ENCODE measurements around the gene ABR.
"Not testable (repeated sequence)": the region's sequence is repeated elsewhere in the genome, so short reads cannot be mapped to it uniquely, and the experiment has no call there.

ABR gene

DNA sequence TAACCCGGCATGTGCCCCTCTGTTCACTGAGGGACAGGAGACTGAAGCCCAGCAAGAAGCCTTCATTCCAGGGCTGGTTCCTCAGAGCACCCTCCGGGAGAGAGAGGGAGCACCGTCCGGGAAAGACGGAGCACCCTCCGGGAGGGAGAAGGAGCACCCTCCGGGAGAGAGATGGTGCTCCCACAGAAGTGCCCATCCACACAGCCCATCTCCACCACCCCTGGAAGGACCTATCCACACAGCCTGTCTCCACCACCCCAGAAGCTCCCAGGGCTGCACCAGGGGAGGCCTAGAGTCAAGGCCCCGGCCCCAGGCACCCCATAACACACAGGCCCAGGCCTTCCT, 88.6 kb downstream of the ABR start:
- DNase-seq, result no peak

DNA sequence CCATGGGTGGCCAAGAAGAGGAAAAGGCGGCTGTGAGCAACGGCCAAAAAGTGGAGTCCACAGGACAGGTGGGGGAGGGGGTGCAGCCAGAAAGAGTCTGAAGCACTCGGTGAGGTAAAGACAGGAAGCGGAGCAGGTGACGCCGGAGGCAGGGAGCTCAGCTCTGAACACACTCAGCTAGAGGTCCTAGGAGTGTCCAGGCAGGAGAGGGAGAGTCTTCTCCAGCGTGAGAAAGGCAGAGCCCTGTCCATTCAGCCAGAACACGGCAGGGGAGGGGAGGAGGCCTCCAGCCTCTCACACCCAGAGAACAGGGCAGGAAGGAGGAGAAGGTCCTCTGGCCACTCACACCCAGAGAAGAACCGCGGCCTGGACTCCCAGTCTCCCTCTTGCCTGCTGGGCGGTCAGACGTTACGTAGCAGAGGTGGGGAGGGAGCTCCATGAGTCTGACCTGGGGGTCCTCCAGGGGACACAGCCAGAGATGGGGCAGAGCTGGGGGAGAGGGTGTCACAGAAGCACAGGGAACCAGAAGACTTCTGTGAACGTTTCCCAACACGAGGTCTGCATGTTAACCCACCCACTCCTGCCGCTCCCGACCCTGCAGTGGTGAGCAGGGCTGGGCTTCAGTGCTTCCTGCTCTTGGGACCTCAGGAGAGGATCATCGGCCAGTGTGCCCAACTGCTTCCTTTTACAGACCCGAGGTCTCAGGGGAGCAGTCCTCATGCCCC, 89.2 kb downstream of the ABR start:
- DNase-seq, result no peak

DNA sequence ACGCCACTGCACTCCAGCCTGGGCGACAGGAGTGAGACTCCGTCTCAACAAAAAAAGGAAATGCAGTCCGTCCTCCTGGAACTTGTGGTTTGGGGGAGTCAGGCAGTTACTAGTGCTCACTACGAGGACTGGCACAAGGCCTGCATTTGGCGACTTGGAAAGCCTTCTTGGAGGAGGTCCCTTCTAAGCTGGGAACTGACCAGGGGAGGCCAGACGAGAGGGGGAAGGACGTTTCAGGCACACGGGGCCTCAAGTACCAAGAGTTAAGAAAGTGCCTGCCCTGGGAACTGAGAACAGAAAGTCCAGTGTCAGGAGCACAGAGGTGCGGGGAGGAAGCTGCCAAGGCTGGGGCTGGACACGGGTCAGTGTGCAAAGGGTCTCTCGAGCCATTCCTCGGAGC, 89.9 kb downstream of the ABR start:
- DNase-seq, result no peak

DNA sequence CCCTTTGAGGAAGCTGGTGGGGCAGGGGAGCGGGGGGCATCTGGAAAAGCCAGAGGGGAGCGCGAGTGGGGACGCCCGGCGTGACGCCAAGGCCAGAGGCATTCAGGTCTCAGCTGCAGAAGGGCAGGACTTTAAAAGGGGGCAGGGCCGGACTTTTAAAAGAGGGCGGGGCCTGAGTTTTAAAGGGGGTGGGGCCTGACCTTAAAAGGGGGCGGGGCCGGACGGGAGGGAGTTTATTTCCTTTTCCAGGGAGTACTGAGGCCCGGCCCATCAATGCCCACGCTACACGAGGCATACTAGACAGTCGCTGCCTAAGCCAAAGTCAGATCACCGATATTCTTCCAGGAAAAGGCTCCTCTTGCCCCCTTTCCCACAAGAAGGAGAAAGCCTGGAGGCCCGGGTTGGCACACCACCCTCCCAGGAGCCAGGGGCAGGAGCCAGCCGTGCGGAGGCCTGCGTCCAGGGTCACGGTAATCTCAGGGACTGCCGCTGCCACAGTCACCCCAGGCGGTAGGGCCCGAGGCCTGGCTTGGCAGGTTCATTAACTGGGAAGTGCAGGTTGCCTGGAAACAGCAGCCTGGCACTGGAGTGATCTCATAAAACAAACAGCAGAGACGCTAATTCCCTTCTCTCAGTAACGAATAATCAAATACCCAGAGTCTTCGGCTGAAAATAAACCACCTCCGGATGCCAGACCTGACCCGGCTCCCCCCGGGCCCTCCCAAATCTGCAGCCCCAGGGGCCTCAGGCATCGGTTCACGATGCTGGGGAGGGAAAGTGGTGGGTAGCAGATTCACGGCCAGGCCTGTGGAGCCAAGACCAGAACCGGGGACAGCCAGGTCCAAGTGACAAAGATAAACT, 92.2 kb downstream of the ABR start:
- no peak for DNase-seq

DNA sequence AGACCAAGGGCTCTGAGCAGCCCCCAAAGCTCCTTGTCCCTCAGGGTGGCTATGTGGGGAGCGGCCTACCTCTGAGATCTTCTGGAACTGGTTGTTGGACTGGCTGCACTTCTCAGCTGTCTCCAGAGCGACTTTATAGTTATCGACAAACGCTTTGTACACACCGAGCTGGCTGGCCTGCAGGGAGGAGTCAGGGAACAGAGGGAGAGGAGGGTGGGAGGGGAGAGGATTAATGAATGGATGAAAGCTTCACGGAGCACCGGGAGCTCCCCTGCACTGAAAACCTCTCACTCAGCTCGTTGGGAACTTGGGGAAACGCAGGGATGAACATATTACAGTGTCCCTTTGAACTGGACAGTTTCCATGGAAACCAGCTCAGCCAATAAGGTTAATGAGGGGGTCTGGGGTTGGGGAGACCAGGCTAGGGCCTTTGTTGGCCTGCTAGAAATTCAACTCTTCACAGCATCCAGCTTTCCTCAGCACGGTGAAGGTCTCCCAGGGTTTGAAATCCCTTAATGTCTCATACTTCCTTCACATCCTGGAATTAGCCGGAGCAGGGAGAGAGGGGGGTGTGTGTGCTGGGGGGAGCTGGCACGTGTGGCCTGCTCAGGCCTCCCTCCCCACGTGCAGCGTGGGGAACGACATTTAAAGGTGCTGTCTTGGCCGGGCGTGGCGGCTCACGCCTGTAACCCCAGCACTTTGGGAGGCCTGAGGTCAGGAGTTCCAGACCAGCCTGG, 96.2 kb downstream of the ABR start:
- DNase-seq, result no peak

DNA sequence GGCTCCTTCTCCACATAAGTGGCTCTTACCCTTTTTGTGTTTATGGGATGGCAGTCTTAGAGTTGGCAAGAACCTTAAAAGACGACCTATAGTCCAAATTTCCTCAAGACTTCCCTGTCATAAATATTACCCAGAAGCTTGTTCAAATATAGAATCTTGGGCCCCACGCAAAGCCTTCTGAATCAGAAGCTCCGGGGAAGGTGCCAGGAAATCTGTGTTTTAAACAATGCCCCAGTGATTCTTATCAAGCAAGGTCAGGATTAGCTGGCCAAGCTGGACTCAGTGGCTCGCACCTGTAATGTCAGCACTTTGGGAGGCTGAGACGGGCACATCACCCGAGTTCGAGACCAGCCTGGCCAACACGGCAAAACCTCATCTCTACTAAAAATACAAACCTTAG, 97.2 kb downstream of the ABR start:
- no peak for DNase-seq

DNA sequence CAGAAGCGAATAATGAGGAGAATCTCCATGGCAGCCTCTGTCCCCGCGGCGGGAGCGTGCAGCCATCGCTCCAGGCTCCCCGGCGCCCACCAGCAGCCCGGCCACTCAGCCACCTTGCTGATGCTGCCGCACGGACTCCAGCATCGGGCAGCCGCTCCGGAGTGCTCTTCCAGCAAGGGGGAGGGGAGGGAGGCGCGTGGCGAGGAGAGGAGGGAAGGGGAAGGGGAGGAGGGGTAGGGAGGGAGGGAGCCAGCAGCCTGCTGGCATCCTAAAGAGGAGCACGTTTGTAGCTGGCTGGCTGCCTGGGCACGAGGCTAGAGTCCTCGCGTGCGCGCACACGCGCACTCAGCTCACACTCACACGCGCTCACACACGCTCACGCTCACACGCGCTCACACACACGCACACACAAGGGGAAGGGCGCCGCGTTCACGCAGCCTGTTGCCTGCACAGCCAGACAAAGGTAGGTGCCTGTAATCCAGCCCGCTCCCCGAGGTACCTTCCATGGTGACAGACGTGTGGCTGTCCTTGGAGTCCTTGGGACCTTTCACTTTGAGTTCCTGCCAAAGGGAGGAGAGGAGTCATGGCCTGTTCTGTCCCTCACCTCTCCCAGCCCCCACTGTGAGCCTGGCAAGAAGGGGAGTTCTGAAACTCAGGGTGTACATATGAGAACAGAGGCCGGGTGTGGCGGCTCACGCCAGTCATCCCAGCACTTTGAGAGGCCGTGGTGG, 100.8 kb downstream of the ABR start:
- no peak for DNase-seq

DNA sequence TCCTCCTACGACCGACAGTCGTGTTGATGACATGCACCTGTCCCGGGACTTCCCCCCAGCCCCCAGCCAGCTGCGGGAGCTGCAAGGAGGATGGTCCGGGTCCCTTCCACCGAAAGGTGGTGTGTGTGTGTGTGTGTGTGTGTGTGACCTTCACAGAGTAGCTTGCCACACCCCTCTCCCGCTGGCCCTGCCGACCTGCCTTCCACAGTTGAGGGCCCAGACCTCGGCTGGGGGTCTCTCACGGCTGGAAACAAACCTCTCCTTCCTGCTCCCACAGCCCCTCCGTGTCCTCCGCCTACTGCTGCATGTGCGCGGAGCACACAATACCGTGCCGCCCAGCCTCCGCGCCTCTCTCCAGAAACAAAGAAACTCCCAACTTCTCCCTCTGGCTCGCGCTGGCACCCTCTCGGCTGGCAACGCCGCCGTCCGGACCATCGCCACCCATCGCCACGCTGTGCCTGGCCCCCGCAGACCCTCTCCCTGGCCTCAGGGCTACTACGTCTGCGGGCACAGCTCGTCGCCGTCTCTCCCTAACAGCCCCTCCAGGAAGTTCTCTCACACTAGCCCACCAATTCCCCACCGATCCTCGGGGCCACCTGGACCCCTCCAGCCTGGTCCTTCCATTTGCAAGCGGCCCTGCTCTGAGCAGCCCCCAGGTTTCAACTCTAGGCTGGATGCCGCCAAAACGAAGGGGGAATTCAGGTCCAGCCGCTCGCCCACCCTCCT, 101.6 kb downstream of the ABR start:
- DNase-seq, result no peak

DNA sequence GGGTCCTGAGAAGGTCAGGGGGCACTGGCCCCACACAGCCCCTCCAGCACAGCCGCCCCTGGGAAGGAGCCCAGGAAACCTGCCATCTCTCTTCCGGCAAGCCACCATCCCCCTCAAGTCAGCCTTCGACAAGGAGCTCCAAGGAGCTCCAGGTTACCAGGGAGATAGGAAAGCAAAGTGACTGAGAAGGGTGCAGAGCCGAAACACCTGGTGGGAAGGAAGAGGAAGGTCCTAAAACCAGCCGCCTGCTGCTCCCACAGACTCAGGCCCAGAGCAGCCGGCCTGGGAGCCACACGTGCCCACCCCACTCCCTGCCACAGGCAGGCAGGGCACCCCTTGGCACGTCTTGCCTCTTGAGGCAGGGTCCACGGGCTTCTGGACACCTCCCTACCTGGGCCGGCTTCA, 102.2 kb downstream of the ABR start:
- DNase-seq, result no peak

DNA sequence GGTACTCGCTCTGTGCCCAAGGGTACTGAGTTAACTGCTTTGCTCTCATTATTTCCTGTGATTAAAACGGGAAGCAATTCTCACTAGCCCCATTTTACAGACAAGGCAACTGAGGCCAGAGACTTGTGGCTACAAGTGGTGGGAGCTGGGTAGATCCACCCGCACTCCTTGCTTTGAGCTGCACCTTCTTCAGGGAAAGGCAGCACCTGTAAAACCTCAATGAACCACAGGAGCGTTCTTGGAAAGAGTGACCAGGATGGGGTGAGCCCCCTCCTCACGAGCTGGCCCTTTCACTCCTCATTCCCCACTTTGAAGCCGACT, 102.8 kb downstream of the ABR start:
- DNase-seq, result no peak

DNA sequence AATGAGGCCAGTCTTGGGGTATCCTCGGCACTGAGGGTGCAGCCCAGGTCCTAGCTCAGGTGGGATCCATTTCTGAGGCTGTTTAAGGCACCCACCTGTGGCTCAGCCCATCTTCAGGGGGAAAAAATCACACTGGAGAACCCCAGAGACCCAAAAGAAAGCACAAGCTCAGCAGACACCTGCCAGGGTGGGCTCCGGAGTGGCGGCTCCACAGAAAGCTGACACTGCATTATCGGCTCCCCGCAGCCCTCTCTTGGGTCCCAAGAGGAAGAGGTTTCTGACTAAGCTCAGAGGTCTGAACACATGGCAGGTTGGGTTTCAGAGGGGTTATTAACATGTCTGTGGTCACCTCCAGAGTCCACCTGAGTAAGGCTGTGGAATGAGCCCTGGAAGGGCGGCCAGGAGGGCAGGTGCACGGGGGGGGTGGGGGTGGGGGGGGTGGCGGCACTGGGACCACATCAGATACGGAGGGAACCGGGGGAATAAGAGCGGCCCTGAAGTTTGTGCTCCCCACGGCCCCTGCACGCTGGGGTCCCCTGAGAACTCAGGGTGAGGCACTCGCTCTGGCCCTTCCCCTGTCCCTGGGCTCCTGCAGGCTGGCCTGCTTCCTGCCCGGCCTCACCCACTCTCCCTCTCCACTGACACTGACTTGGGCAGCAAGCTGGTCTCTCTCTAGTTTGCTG, 103.3 kb downstream of the ABR start:
- no peak for DNase-seq

DNA sequence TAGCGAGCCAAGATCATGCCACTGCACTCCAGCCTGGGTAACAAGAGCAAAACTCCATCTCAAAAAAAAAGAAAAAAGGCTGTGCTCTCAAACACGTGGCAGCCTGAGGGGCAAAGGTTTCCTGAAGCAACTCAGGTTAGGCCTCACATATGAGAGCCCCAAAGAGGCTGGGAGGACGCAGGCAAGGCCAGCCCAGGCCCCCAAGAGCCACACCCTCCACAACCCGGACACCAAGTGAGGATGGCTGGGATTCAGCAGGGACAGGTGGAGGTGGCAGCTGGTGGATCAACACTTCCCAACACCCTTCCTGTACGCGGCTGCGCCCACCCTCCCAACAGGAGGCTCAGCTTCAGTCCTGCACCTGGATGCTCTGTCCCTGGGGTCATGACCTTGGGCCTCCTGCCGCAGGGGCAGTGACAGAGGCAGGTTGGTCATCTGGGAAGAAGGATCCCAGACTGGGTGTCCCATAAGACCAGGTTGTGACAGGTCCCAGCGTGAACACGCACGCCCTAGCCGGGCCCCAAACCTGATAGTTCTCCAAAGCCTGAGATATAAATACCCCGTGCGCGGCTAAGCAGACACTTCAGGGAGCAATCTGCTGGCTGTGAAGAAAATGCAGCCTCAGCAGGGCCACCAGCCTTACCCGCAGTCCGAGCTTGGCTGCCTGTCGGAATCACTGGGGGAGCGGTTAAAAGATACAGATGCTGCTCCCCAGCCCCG, 104.7 kb downstream of the ABR start:
- DNase-seq, result no peak

DNA sequence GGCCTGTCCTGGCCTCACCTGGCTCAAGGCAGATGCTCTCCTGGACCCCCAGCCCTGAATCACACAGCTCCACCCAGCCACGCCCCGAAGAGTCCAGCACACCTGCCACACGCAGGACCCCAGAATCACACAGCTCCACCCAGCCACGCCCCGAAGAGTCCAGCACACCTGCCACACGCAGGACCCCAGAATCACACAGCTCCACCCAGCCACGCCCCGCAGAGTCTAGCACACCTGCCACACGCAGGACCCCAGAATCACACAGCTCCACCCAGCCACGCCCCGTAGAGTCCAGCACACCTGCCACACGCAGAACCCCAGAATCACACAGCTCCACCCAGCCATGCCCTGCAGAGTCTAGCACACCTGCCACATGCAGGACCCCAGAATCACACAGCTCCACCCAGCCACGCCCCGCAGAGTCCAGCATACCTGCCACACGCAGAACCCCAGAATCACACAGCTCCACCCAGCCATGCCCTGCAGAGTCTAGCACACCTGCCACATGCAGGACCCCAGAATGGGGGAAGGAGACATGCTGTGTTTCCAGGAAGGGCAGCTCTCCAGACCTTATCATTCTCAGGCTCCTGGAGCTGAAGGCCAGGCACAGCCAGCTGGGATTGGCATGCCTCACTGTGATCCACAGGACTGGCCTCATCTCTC, 105.7 kb downstream of the ABR start:
- DNase-seq, result not testable (repeated sequence)

DNA sequence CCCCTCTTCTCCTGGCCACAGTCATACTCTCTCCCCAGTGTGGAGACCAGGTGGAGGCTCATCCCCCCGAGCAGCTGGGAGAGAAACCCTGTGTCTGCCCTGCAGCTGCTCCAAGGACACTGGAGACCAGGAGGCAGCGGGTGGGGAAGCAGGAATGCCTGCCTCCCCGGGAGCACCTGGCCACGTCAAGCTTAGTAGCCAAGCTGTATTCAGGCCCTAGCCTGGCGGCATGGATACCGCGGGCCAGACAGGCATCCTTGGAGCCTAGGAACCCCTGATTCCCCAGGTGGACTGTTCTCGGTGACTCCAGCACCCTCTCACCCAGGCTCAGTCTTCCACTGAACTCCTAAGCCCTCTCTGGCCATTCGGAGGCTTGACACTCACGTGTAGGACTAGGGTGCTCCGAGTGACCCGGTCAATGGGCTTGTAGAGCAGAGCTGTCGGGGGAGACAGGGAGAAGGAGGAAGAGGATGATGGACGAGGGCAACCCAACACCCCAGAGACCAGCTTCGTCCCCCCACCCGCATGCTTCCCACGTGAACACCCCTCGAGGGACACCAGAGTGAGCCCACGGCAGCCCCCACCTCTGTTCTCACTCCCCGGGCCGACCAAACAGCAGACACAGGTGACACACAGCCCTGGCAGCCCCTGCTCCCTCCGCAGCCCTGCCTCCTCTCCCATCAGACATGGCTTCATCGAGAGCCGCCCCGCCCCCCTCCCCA, 106.4 kb downstream of the ABR start:
- no peak for DNase-seq

DNA sequence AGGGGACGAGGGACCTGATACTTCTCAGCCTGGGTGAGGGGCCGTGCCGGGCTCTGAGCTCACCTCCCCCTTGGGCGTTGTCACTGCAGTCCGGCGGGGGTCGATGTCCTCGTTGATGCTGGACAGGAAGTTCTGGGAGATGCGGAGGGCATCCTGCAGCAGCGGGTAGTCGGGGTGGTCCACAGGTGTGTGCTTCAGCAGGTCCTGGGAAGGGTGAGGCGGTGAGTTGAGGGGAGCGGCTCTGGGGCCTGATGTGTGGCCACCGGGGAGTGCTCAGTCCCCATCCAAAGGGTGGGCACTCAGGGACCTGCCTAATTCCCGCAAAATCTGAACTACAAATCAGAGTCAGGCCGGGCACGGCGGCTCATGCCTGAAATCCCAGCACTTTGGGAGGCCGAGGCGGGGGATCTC, 107.2 kb downstream of the ABR start:
- no peak for DNase-seq

DNA sequence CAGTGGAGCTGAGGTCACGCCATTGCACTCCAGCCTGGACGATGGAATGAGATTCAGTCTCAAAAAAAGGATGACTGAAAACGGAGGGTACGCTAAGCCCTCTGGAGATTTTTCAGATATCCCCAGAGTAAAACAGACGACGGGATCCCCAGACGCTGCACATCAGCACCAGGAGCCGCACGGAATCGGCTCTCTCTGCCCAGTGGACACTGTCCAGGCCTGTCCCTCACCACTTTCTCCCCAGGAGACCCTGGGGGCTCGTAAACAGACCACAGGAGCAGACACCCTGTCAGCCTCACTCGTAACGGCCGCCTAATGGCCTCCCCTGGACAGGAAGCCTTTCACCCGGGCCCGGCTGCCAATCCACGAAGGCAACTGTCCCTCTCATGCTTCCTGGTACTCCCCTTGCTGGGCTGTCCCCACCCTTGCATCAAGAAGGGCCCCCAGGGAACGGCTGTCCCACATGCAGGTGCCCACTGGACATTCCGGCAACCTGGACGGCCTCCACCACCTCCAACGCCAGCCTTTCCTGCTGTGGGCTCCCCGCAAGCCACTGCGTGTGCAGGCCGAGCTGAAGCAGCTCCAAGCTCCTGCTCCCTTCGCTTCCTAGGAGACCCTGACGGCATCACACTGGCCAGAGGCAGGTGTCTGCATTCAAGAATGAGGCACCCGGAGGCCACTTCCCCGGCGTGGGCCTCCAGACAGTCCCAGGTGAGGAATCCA, 108.5 kb downstream of the ABR start:
- DNase-seq, result no peak

DNA sequence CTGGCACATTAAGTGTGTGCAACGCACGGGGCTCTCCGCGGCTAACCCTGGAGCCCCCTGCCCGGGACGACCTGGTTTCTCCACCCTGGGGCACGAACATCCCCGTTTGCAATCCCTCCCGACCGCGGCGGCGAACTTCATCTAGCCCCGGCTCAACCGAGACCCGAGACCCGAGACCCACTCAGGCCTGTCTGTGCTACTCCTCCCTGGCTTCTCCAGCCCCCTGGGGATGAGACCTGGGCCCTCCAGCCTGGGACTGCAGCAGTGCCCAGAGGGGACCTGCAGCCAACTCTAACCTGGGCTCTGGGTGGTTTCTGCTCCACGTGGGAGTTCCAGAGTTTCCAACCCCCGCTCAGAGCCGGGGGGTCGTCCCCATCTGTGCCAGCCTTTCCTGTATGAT, 109.4 kb downstream of the ABR start:
- DNase-seq, result no peak

DNA sequence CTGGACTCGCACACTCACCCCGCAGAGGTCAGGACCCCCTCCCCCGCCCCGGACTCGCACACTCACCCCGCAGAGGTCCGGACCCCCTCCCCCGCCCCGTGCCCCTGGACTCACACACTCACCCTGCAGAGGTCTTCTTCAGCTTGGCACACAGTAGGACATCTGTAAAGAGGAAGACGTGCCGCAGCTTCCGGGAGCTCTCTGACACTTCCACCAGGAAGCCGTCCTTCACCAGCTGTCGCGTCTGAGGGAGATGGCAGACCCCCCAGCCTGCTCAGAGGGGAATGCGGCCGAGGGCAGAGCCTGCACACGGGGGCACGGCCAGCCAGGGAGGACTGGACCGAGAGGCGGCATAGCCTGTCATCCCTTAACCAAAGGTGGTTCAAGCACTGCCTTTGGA, 109.9 kb downstream of the ABR start:
- DNase-seq, result no peak

DNA sequence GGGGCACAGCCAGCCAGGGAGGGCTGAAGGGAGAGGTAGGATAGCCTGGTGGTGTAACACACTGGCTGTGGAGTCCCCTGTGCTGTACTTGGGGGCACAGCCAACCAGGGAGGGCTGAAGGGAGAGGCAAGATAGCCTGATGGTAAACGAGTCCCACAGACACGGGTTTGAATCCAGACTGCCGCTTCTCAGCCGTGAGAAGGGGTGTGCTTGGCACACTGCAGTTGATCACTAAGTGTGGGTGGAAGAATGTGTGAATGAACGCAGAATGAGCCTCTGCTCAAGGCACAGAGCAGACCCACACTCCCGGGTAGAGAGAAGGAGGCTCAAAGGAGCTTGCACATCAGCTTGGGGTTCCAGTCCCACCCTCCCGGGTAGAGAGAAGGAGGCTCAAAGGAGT, 111.4 kb downstream of the ABR start:
- DNase-seq, result no peak

Measured in activated CD8-positive, alpha-beta memory T cell treated with anti-CD3 and anti-CD28 coated beads for 24 hours (primary cell).